ENCODE data around the gene PTPN14.

PTPN14 gene

GRCh38 chr1:214403431-214403830 is 148.0 kb downstream of the PTPN14 start:
- Histone ChIP-seq H4K20me1 (ENCODE audit: insufficient read depth, low read length) (no peaks in the 10 kb centered on the region), H3K36me3 (replicated peaks; ENCODE audit: low read depth, low read length) (no peaks in the 10 kb centered on the region), H2AFZ (ENCODE audit: low read depth, low read length) (no peak overlapping the region), H3K9me3 (ENCODE audit: insufficient read depth, low read length) (no peaks in the 10 kb centered on the region), H3K9ac (ENCODE audit: low read length) (no peak overlapping the region), H3K79me2 (ENCODE audit: low read length) (no peaks in the 10 kb centered on the region), H3K27me3 (ENCODE audit: low read depth, low read length) (peaks cover 32% of the 10 kb centered on the region), H3K27ac (ENCODE audit: low read length) (no peak overlapping the region), H3K4me1 (ENCODE audit: low read length) (peaks cover 9% of the 10 kb centered on the region), H3K4me3 (ENCODE audit: low read length) (no peak overlapping the region), H3K4me2 (ENCODE audit: low read length) (no peak overlapping the region)
- no peak for TF ChIP-seq CTCF (IDR thresholded peaks at IDR 0.05; ENCODE audit: low read depth, low read length)
- TF ChIP-seq EZH2phosphoT487 (IDR thresholded peaks at IDR 0.05; ENCODE audit: low read depth), result no peak

GRCh38 chr1:214402613-214403083 is 148.8 kb downstream of the PTPN14 start:
- no peaks in the 10 kb centered on the region for H3K36me3 ChIP-seq (replicated peaks; ENCODE audit: low read depth, low read length)
- H3K4me2 ChIP-seq (ENCODE audit: low read length), result no peak overlapping the region
- H3K9ac ChIP-seq (ENCODE audit: low read length), result no peak overlapping the region
- no peak for TF ChIP-seq CTCF (IDR thresholded peaks at IDR 0.05; ENCODE audit: low read depth, low read length)
- no peak for TF ChIP-seq EZH2phosphoT487 (IDR thresholded peaks at IDR 0.05; ENCODE audit: low read depth)
- no peak overlapping the region for H2AFZ ChIP-seq (ENCODE audit: low read depth, low read length)
- H3K27ac ChIP-seq (ENCODE audit: low read length), result no peak overlapping the region
- peaks cover 29% of the 10 kb centered on the region; the same call in 1 of the 2 replicates for H3K27me3 ChIP-seq (ENCODE audit: low read depth, low read length)
- H3K79me2 ChIP-seq (ENCODE audit: low read length), result no peaks in the 10 kb centered on the region
- no peaks in the 10 kb centered on the region for H3K9me3 ChIP-seq (ENCODE audit: insufficient read depth, low read length)
- H3K4me3 ChIP-seq (ENCODE audit: low read length), result no peak overlapping the region
- no peaks in the 10 kb centered on the region for H4K20me1 ChIP-seq (ENCODE audit: insufficient read depth, low read length)
- H3K4me1 ChIP-seq (ENCODE audit: low read length), result peaks cover 9% of the 10 kb centered on the region

GRCh38 chr1:214401666-214402065 is 149.7 kb downstream of the PTPN14 start:
- H3K9me3 ChIP-seq (ENCODE audit: insufficient read depth, low read length), result no peaks in the 10 kb centered on the region
- no peak overlapping the region for H2AFZ ChIP-seq (ENCODE audit: low read depth, low read length)
- TF ChIP-seq CTCF (IDR thresholded peaks at IDR 0.05; ENCODE audit: low read depth, low read length), result no peak
- no peak for TF ChIP-seq EZH2phosphoT487 (IDR thresholded peaks at IDR 0.05; ENCODE audit: low read depth)
- H3K27me3 ChIP-seq (ENCODE audit: low read depth, low read length), result peaks cover 27% of the 10 kb centered on the region; the same call in 1 of the 2 replicates
- no peaks in the 10 kb centered on the region for H3K79me2 ChIP-seq (ENCODE audit: low read length)
- H3K9ac ChIP-seq (ENCODE audit: low read length), result no peak overlapping the region
- no peaks in the 10 kb centered on the region for H4K20me1 ChIP-seq (ENCODE audit: insufficient read depth, low read length)
- no peak overlapping the region for H3K4me3 ChIP-seq (ENCODE audit: low read length)
- no peaks in the 10 kb centered on the region for H3K36me3 ChIP-seq (replicated peaks; ENCODE audit: low read depth, low read length)
- H3K4me2 ChIP-seq (ENCODE audit: low read length), result no peak overlapping the region
- peaks cover 9% of the 10 kb centered on the region for H3K4me1 ChIP-seq (ENCODE audit: low read length)
- no peak overlapping the region for H3K27ac ChIP-seq (ENCODE audit: low read length)

GRCh38 chr1:214400131-214400530 is 151.3 kb downstream of the PTPN14 start:
- Histone ChIP-seq H4K20me1 (ENCODE audit: insufficient read depth, low read length) (no peaks in the 10 kb centered on the region), H3K4me2 (ENCODE audit: low read length) (no peak overlapping the region), H3K79me2 (ENCODE audit: low read length) (no peaks in the 10 kb centered on the region), H3K36me3 (replicated peaks; ENCODE audit: low read depth, low read length) (no peaks in the 10 kb centered on the region), H3K4me1 (ENCODE audit: low read length) (peaks cover 9% of the 10 kb centered on the region), H3K27me3 (ENCODE audit: low read depth, low read length) (peaks cover 27% of the 10 kb centered on the region; the same call in 1 of the 2 replicates), H3K4me3 (ENCODE audit: low read length) (no peak overlapping the region), H3K27ac (ENCODE audit: low read length) (no peak overlapping the region), H2AFZ (ENCODE audit: low read depth, low read length) (no peak overlapping the region), H3K9me3 (ENCODE audit: insufficient read depth, low read length) (no peaks in the 10 kb centered on the region), H3K9ac (ENCODE audit: low read length) (no peak overlapping the region)
- TF ChIP-seq EZH2phosphoT487 (IDR thresholded peaks at IDR 0.05; ENCODE audit: low read depth), result no peak
- no peak for TF ChIP-seq CTCF (IDR thresholded peaks at IDR 0.05; ENCODE audit: low read depth, low read length)
